GM21515 (cell line): Measurements from ENCODE around the gene GPM6B.

Experiments used
- ATAC-seq: cut with Tn5 transposase; IDR thresholded peaks from one replicate; pipeline ENCODE4 v1.9.1; 2021; ENCODE audit not compliant: unreplicated experiment

Gene GPM6B

GRCh38 chrX:13825178-13825762 is 8.4 kb upstream of the GPM6B start:
- no peak for ATAC-seq

GRCh38 chrX:13824746-13825145 is 7.9 kb upstream of the GPM6B start:
- ATAC-seq: no peak

GRCh38 chrX:13821738-13822137 is 4.8 kb upstream of the GPM6B start:
- ATAC-seq: no peak

- ATAC-seq: no peak
Measured at GRCh38 chrX:13816176-13816575, 717 bp downstream of the GPM6B start.

- no peak for ATAC-seq
Measured at GRCh38 chrX:13815664-13816063, 1.2 kb downstream of the GPM6B start.

- no peak for ATAC-seq
Measured at GRCh38 chrX:13808865-13809264, 8.0 kb downstream of the GPM6B start.

GRCh38 chrX:13808293-13808692 is 8.6 kb downstream of the GPM6B start:
- ATAC-seq: no peak

- no peak for ATAC-seq
Measured at GRCh38 chrX:13805241-13805640, 11.7 kb downstream of the GPM6B start.

GRCh38 chrX:13803116-13803515 is 13.8 kb downstream of the GPM6B start:
- ATAC-seq: no peak

- ATAC-seq: no peak
Measured at GRCh38 chrX:13798184-13798583, 18.7 kb downstream of the GPM6B start.

- no peak for ATAC-seq
Measured at GRCh38 chrX:13797512-13797911, 19.4 kb downstream of the GPM6B start.

- no peak for ATAC-seq
Measured at GRCh38 chrX:13794417-13794816, 22.5 kb downstream of the GPM6B start.

GRCh38 chrX:13793897-13794296 is 23.0 kb downstream of the GPM6B start:
- ATAC-seq: no peak

GRCh38 chrX:13791559-13791958 is 25.3 kb downstream of the GPM6B start:
- no peak for ATAC-seq

GRCh38 chrX:13791145-13791544 is 25.7 kb downstream of the GPM6B start:
- no peak for ATAC-seq

GRCh38 chrX:13790206-13791131 is 26.4 kb downstream of the GPM6B start:
- no peak for ATAC-seq

- ATAC-seq: no peak
Measured at GRCh38 chrX:13786048-13786447, 30.8 kb downstream of the GPM6B start.

GRCh38 chrX:13780868-13781427 is 35.9 kb downstream of the GPM6B start:
- no peak for ATAC-seq

- ATAC-seq: no peak
Measured at GRCh38 chrX:13778916-13779315, 38.0 kb downstream of the GPM6B start.

GRCh38 chrX:13776387-13776786 is 40.5 kb downstream of the GPM6B start:
- no peak for ATAC-seq

GRCh38 chrX:13775837-13776236 is 41.1 kb downstream of the GPM6B start:
- no peak for ATAC-seq

GRCh38 chrX:13774696-13775095 is 42.2 kb downstream of the GPM6B start:
- ATAC-seq: no peak
